Hepatocyte (in vitro differentiated cells): ENCODE results near the gene DHX16.

Experiments
- CTCF ChIP-seq: fragments of 200-600 bp; sonication (generic); IDR thresholded peaks from 2 replicates; pipeline ENCODE4 v1.5.1; 2016; ENCODE audit warnings: antibody characterized with exemption, mild to moderate bottlenecking; ENCODE audit not compliant: poor library complexity
- EZH2 ChIP-seq: fragments of 200-600 bp; sonication (generic); IDR thresholded peaks from 2 replicates; pipeline ENCODE4 v1.6.1; 2016; ENCODE audit warnings: antibody characterized with exemption, mild to moderate bottlenecking, borderline replicate concordance

- TF ChIP-seq CTCF (no peak), EZH2 (no peak)
Measured at GRCh38 chr6:30686009-30686907, 13.5 kb upstream of the DHX16 start, which contains the start of gene PPP1R18.
